Testis (tissue), 2 donors: ENCODE measurements around the gene CDH23.

ENCODE experiments used
- POLR2A ChIP-seq: fragments of 450-650 bp; IDR thresholded peaks from one replicate; pipeline ENCODE4 v1.6.1; 2017; ENCODE audit warnings: antibody characterized with exemption, mild to moderate bottlenecking, moderate library complexity
- TF ChIP-seq, protein P1 (sequence below), 3 experiments: fragments of 450-650 bp in 2 of 3; fragments of 200-600 bp in 1 of 3; sonication (generic) in 1 of 3; IDR thresholded peaks; one replicate each; pipeline ENCODE4 v1.5.1; 2016 to 2019; ENCODE audit warnings: antibody characterized with exemption in 3 of 3, mild to moderate bottlenecking in 2 of 3, moderate library complexity in 1 of 3

DNA sequence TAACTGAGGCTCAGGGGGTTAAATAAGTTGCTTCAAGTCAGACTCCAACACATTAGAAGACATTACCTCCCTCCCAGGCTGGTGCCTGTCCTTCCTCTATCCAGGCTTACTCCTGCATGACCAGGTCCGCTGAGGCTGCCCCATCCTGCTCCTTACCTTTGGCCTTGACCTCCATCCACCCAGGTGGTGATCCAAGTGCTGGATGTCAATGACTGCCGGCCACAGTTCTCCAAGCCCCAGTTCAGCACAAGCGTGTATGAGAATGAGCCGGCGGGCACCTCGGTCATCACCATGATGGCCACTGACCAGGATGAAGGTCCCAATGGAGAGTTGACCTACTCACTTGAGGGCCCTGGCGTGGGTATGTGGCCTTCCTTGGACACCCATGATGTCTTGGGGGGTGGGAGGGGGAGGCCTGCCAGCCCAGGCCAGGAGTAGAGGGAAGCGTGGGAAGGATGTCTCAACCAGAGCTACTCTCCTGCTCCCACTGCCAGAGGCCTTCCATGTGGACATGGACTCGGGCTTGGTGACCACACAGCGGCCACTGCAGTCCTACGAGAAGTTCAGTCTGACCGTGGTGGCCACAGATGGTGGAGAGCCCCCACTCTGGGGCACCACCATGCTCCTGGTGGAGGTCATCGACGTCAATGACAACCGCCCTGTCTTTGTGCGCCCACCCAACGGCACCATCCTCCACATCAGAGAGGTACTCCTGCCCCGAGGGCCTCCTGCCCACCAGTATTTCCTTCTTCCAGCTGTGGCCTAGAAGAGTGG lies 406.2 kb downstream of the CDH23 start:
- TF ChIP-seq POLR2A, result no peak
- TF ChIP-seq, protein P1, sequence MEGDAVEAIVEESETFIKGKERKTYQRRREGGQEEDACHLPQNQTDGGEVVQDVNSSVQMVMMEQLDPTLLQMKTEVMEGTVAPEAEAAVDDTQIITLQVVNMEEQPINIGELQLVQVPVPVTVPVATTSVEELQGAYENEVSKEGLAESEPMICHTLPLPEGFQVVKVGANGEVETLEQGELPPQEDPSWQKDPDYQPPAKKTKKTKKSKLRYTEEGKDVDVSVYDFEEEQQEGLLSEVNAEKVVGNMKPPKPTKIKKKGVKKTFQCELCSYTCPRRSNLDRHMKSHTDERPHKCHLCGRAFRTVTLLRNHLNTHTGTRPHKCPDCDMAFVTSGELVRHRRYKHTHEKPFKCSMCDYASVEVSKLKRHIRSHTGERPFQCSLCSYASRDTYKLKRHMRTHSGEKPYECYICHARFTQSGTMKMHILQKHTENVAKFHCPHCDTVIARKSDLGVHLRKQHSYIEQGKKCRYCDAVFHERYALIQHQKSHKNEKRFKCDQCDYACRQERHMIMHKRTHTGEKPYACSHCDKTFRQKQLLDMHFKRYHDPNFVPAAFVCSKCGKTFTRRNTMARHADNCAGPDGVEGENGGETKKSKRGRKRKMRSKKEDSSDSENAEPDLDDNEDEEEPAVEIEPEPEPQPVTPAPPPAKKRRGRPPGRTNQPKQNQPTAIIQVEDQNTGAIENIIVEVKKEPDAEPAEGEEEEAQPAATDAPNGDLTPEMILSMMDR (IDR thresholded peaks at IDR 0.05), result no peak
